ENCODE measurements around the gene SRP9.

DNA sequence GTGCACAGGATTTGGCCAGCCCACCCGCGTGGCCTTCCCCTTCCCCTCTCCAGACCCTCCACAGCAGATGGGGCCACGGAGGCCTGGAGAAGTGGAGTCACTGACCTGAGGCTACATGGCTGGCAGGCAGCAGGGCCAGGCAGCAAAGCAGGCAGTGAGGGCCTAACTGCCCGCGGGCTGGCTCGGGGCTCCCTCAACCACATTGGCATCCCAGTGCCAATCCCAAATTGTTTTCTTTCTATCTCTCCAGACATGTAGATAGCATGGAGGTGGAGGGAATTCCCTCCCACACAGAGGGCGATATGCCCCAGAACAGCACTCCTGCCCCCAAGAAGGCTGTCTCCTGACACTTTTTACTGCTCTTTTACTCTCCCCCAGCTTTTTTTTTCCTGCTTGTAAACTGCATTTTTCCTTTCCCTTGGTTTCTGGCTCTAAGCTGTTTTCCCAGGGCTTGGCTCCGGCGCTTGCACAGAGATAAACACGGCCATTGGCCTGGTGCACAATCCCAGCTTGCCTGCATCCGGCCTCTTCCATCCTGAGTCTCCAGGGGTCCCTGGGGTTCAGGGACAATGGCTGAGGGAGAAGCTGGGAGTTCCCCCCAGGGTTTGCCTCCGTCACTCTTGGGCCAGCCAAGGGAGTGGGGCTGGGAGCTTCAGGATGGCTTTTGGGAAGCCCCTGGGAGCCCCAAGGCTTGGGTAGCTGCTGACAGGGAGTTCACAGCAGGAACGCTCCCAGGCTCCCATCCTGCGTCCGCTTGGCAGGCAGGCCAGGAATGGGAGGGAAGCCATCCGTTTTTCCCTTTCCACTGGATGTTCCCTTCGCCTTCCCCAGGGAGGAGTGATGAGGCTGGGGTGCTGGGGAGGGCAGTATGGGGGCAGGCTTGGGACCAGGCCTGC is 39.3 kb downstream of the SRP9 start:
- TF ChIP-seq, protein P1, sequence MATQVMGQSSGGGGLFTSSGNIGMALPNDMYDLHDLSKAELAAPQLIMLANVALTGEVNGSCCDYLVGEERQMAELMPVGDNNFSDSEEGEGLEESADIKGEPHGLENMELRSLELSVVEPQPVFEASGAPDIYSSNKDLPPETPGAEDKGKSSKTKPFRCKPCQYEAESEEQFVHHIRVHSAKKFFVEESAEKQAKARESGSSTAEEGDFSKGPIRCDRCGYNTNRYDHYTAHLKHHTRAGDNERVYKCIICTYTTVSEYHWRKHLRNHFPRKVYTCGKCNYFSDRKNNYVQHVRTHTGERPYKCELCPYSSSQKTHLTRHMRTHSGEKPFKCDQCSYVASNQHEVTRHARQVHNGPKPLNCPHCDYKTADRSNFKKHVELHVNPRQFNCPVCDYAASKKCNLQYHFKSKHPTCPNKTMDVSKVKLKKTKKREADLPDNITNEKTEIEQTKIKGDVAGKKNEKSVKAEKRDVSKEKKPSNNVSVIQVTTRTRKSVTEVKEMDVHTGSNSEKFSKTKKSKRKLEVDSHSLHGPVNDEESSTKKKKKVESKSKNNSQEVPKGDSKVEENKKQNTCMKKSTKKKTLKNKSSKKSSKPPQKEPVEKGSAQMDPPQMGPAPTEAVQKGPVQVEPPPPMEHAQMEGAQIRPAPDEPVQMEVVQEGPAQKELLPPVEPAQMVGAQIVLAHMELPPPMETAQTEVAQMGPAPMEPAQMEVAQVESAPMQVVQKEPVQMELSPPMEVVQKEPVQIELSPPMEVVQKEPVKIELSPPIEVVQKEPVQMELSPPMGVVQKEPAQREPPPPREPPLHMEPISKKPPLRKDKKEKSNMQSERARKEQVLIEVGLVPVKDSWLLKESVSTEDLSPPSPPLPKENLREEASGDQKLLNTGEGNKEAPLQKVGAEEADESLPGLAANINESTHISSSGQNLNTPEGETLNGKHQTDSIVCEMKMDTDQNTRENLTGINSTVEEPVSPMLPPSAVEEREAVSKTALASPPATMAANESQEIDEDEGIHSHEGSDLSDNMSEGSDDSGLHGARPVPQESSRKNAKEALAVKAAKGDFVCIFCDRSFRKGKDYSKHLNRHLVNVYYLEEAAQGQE (IDR thresholded peaks at IDR 0.05; ENCODE audit: low read depth, low read length) = no peak
- TF ChIP-seq RAD21 (IDR thresholded peaks at IDR 0.05; ENCODE audit: low read length) (no peak), EZH2phosphoT487 (IDR thresholded peaks at IDR 0.05; ENCODE audit: borderline replicate concordance, low read depth) (no peak), MXI1 (IDR thresholded peaks at IDR 0.05; ENCODE audit: low read depth, low read length) (no peak), POLR2AphosphoS5 (IDR thresholded peaks at IDR 0.05; ENCODE audit: low read depth, low read length) (no peak), TAF1 (IDR thresholded peaks at IDR 0.05; ENCODE audit: borderline replicate concordance, low read depth, low read length) (no peak)
- TF ChIP-seq, protein P2, sequence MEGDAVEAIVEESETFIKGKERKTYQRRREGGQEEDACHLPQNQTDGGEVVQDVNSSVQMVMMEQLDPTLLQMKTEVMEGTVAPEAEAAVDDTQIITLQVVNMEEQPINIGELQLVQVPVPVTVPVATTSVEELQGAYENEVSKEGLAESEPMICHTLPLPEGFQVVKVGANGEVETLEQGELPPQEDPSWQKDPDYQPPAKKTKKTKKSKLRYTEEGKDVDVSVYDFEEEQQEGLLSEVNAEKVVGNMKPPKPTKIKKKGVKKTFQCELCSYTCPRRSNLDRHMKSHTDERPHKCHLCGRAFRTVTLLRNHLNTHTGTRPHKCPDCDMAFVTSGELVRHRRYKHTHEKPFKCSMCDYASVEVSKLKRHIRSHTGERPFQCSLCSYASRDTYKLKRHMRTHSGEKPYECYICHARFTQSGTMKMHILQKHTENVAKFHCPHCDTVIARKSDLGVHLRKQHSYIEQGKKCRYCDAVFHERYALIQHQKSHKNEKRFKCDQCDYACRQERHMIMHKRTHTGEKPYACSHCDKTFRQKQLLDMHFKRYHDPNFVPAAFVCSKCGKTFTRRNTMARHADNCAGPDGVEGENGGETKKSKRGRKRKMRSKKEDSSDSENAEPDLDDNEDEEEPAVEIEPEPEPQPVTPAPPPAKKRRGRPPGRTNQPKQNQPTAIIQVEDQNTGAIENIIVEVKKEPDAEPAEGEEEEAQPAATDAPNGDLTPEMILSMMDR (IDR thresholded peaks at IDR 0.05) = no peak
- TF ChIP-seq, protein P3, sequence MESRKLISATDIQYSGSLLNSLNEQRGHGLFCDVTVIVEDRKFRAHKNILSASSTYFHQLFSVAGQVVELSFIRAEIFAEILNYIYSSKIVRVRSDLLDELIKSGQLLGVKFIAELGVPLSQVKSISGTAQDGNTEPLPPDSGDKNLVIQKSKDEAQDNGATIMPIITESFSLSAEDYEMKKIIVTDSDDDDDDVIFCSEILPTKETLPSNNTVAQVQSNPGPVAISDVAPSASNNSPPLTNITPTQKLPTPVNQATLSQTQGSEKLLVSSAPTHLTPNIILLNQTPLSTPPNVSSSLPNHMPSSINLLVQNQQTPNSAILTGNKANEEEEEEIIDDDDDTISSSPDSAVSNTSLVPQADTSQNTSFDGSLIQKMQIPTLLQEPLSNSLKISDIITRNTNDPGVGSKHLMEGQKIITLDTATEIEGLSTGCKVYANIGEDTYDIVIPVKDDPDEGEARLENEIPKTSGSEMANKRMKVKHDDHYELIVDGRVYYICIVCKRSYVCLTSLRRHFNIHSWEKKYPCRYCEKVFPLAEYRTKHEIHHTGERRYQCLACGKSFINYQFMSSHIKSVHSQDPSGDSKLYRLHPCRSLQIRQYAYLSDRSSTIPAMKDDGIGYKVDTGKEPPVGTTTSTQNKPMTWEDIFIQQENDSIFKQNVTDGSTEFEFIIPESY (IDR thresholded peaks at IDR 0.05; ENCODE audit: borderline replicate concordance, low read depth) = no peak

Measured in SK-N-SH (cell line).